ENCODE measurements around the gene LMCD1. TPM values are rescaled to one million over a fixed set of nuclear protein-coding genes. Genes with fewer than 3 reads are reported as not detected.

The LMCD1 gene
- total and polyA plus RNA-seq, 2 donors (not counting 1 experiment from before 2014, with no cell fraction given): 60.1 to 137 TPM

- no peak overlapping the region for H3K27ac ChIP-seq (ENCODE audit: insufficient read depth, low read length)
- no peak overlapping the region for H3K9ac ChIP-seq (ENCODE audit: insufficient read depth, low read length)
- no peak overlapping the region for H3K4me2 ChIP-seq (ENCODE audit: extremely low read depth, insufficient read depth, low read length)
- no peaks in the 10 kb centered on the region for H3K79me2 ChIP-seq (ENCODE audit: control insufficient read depth, insufficient read depth, low read length)
- no peaks in the 10 kb centered on the region for H3K36me3 ChIP-seq (ENCODE audit: control insufficient read depth, insufficient read depth, low read length)
- no peaks in the 10 kb centered on the region for H3K27me3 ChIP-seq (ENCODE audit: control insufficient read depth, insufficient read depth, low read length)
- H3K4me1 ChIP-seq (ENCODE audit: control insufficient read depth, extremely low read depth, insufficient read depth, low read length): peaks cover 19% of the 10 kb centered on the region
- no peak for TF ChIP-seq EZH2 (IDR thresholded peaks at IDR 0.05; ENCODE audit: low read length, missing control alignments)
- no peak for TF ChIP-seq CTCF (conservative IDR thresholded peaks at IDR 0.05 in 1 of 2, IDR thresholded peaks at IDR 0.05 in 1 of 2; ENCODE audit: low read depth in 1 of 2, low read length in 2 of 2)
- no peaks in the 10 kb centered on the region for H3K9me3 ChIP-seq (ENCODE audit: control insufficient read depth, insufficient read depth, low read depth, low read length)
- DNase-seq (ENCODE audit: low read depth in 2 of 2): no peak
- H3K4me3 ChIP-seq (replicated peaks in 1 of 4; ENCODE audit: control extremely low read depth in 1 of 4, insufficient read depth in 1 of 4, low read depth in 3 of 4, low read length in 4 of 4): no peak overlapping the region
- H4K20me1 ChIP-seq (ENCODE audit: control insufficient read depth, extremely low read depth, insufficient read depth, low read length): no peaks in the 10 kb centered on the region
- H2AFZ ChIP-seq (ENCODE audit: low read length): no peak overlapping the region
Observed at GRCh38 chr3:8512234-8512633, 10.6 kb downstream of the LMCD1 start.

GRCh38 chr3:8516047-8516661, 14.5 kb downstream of the LMCD1 start:
- Histone ChIP-seq H3K4me3 (replicated peaks in 1 of 4; ENCODE audit: control extremely low read depth in 1 of 4, insufficient read depth in 1 of 4, low read depth in 3 of 4, low read length in 4 of 4) (peak overlapping the region in 1 of 4 experiments; percentile 7), H3K27me3 (ENCODE audit: control insufficient read depth, insufficient read depth, low read length) (no peaks in the 10 kb centered on the region), H3K79me2 (ENCODE audit: control insufficient read depth, insufficient read depth, low read length) (no peaks in the 10 kb centered on the region), H4K20me1 (ENCODE audit: control insufficient read depth, extremely low read depth, insufficient read depth, low read length) (no peaks in the 10 kb centered on the region), H2AFZ (ENCODE audit: low read length) (no peak overlapping the region), H3K9me3 (ENCODE audit: control insufficient read depth, insufficient read depth, low read depth, low read length) (no peaks in the 10 kb centered on the region), H3K4me1 (ENCODE audit: control insufficient read depth, extremely low read depth, insufficient read depth, low read length) (peaks cover 26% of the 10 kb centered on the region), H3K4me2 (ENCODE audit: extremely low read depth, insufficient read depth, low read length) (peak overlapping the region; percentile 4), H3K27ac (ENCODE audit: insufficient read depth, low read length) (no peak overlapping the region), H3K36me3 (ENCODE audit: control insufficient read depth, insufficient read depth, low read length) (no peaks in the 10 kb centered on the region), H3K9ac (ENCODE audit: insufficient read depth, low read length) (no peak overlapping the region)
- DNase-seq (ENCODE audit: low read depth in 2 of 2): no peak
- TF ChIP-seq EZH2 (IDR thresholded peaks at IDR 0.05; ENCODE audit: low read length, missing control alignments) (no peak), CTCF (conservative IDR thresholded peaks at IDR 0.05 in 1 of 2, IDR thresholded peaks at IDR 0.05 in 1 of 2; ENCODE audit: low read depth in 1 of 2, low read length in 2 of 2) (no peak)

- Histone ChIP-seq H2AFZ (ENCODE audit: low read length) (no peak overlapping the region), H3K36me3 (ENCODE audit: control insufficient read depth, insufficient read depth, low read length) (no peaks in the 10 kb centered on the region), H3K27me3 (ENCODE audit: control insufficient read depth, insufficient read depth, low read length) (no peaks in the 10 kb centered on the region), H3K9me3 (ENCODE audit: control insufficient read depth, insufficient read depth, low read depth, low read length) (no peaks in the 10 kb centered on the region), H3K4me3 (replicated peaks in 1 of 4; ENCODE audit: control extremely low read depth in 1 of 4, insufficient read depth in 1 of 4, low read depth in 3 of 4, low read length in 4 of 4) (no peak overlapping the region), H4K20me1 (ENCODE audit: control insufficient read depth, extremely low read depth, insufficient read depth, low read length) (no peaks in the 10 kb centered on the region), H3K4me1 (ENCODE audit: control insufficient read depth, extremely low read depth, insufficient read depth, low read length) (peaks cover 26% of the 10 kb centered on the region), H3K27ac (ENCODE audit: insufficient read depth, low read length) (no peak overlapping the region), H3K4me2 (ENCODE audit: extremely low read depth, insufficient read depth, low read length) (no peak overlapping the region), H3K79me2 (ENCODE audit: control insufficient read depth, insufficient read depth, low read length) (no peaks in the 10 kb centered on the region), H3K9ac (ENCODE audit: insufficient read depth, low read length) (no peak overlapping the region)
- no peak for DNase-seq (ENCODE audit: low read depth in 2 of 2)
- TF ChIP-seq CTCF (conservative IDR thresholded peaks at IDR 0.05 in 1 of 2, IDR thresholded peaks at IDR 0.05 in 1 of 2; ENCODE audit: low read depth in 1 of 2, low read length in 2 of 2): no peak
Observed at GRCh38 chr3:8516783-8517182, 15.2 kb downstream of the LMCD1 start.
